Epithelial cell of esophagus (primary cell): Measurements from ENCODE around the gene NFYA.

Source experiments
- DNase-seq: peaks from one replicate; pipeline ENCODE4 v3.0.0; 2010; ENCODE audit warnings: low read depth
- H3K4me3 ChIP-seq: 2 replicates; pipeline ENCODE4 v1.5.1; 2011; ENCODE audit warnings: mild to moderate bottlenecking, low read length, control low read depth
- CTCF ChIP-seq: IDR thresholded peaks from 2 replicates; pipeline ENCODE4 v1.5.1; 2011; ENCODE audit warnings: low read depth, mild to moderate bottlenecking, low read length, control low read depth, inconsistent platforms; ENCODE audit not compliant: insufficient read depth; ENCODE audit errors: missing control alignments

The NFYA gene

DNA sequence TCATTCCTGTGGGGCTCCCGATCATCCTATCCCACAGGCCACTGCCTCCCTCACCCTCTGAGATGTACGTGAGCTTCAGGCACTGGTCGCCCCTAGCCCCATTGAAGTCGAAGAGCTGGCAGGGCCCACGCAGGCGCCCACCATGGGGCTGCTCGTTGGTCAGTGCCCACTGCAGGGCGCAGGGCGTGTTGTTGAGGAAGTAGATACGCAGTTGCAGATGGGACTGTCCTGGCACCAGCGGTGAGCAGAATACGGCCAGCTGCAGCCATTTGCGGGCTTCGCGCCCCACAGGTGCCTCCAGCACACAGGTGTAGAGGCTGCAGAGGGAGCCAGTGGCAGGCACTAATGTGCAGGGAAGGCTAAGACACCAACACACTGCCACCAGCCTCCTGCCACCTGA lies 39.9 kb upstream of the NFYA start:
- TF ChIP-seq CTCF, result no peak
- no peak for DNase-seq

GRCh38 chr6:41033776-41034175 lies 39.0 kb upstream of the NFYA start:
- H3K4me3 ChIP-seq, result no peak overlapping the region
- TF ChIP-seq CTCF, result no peak
- no peak for DNase-seq

More for the DNA sequence above, 39.9 kb upstream of the NFYA start:
- H3K4me3 ChIP-seq, result no peak overlapping the region

GRCh38 chr6:41036186-41036585 lies 36.6 kb upstream of the NFYA start:
- no peak overlapping the region for H3K4me3 ChIP-seq
- DNase-seq, result peak; percentile 90
- TF ChIP-seq CTCF, result no peak

GRCh38 chr6:41036601-41037000 lies 36.2 kb upstream of the NFYA start:
- DNase-seq, result peak; percentile 54
- TF ChIP-seq CTCF, result no peak
- no peak overlapping the region for H3K4me3 ChIP-seq

DNA sequence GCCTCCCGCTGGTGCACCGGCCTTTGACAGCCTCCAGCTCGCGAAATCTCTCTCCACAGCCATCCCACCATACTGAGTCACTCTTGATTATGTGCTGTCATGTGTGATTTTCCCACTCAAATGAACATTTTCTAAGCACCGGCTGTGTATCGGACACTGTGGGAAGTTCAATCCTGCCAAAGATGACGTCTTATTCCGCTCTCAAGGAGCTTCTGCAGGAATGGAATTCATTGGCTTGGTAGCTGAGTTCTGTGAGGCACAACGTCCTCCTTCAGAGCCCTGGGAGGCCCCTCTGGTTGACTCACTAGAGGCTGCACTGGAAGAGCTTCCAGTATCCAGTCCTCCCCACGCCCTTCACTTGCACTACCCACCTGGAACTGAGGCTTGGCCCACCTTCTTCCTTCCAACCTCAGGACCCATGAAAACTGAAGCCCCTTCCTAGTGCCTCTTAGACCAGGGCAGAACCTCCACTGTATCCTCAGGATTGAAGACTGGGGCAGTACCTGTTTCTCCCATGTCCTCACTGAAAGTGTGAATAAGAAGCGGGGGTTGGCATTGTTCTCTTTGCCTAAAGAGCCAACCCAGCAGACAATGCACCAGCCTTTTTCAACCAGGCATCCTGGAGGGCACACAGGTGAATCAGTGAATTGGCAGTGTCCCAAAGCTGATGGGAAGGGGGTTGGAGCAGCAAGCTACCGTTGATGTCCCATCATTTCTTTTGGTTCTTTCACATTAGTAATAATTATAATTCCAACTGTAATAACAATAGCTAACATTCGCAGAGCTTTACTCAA lies 35.5 kb upstream of the NFYA start:
- TF ChIP-seq CTCF, result no peak
- no peak for DNase-seq
- no peak overlapping the region for H3K4me3 ChIP-seq

- TF ChIP-seq CTCF, result no peak
- DNase-seq, result no peak
- H3K4me3 ChIP-seq, result no peak overlapping the region
Observed at GRCh38 chr6:41038205-41038604, 34.6 kb upstream of the NFYA start.
